GM19324 (cell line): ENCODE results near the gene CRB1.

Experiments used
- ATAC-seq: cut with Tn5 transposase; IDR thresholded peaks from one replicate; pipeline ENCODE4 v1.9.1; 2021; ENCODE audit warnings: mild to moderate bottlenecking, moderate library complexity; ENCODE audit not compliant: unreplicated experiment, low FRiP score

CRB1 gene

DNA sequence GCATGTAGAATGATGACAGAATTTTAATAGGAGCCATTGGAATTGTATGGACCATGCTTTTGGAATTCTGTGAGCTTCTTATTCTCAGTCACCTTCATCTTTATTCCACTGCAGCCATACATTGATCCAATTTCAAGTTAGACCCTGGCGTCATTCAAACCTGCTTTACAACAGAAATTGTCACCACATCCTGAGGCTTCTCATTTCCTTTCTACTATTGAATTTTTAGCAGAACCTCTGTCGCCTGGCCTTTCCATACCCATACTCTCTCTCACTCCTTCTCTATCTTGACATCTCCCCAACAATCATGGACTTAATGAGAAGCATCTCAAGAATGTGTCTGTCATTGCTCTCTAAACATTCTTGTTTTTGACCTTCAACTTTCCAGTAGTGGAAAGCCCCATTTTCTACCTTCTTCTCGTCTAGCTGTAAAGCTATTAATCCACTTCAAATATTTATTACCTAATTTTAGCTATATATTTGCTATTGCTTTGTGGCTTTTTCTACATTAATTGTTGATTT lies 74.1 kb downstream of the CRB1 start:
- ATAC-seq, result no peak

GRCh38 chr1:197342669-197343068 lies 74.6 kb downstream of the CRB1 start:
- ATAC-seq, result no peak

DNA sequence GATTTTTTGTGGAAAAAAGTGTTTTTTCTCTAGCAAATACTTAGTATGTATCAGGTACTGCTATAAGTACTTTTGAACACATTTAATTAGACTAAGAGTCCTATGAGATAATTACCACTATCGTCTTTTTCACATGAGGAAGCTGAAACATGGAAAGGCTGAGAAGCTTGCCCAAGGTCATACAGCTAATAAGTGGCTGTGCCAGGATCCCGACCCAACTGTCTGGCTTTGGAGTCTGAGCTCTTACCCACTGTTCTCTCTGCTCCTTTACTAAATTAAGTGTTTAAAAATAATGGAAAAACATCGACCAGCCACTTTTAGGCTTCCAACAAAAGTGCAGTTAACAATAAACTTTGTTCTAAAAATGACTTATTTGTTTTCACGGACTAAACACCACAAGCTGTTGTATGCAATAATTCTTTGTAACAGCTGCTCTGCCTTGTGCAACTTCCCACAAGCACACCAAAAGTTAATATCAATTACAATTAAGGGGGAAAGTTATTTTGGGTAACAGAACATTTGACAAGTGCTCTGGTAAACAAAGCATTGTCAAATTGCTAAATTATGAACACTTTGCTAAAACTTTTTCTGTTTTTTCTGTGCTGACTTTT lies 75.7 kb downstream of the CRB1 start:
- ATAC-seq, result no peak

GRCh38 chr1:197351821-197352440 lies 83.9 kb downstream of the CRB1 start:
- ATAC-seq, result no peak

DNA sequence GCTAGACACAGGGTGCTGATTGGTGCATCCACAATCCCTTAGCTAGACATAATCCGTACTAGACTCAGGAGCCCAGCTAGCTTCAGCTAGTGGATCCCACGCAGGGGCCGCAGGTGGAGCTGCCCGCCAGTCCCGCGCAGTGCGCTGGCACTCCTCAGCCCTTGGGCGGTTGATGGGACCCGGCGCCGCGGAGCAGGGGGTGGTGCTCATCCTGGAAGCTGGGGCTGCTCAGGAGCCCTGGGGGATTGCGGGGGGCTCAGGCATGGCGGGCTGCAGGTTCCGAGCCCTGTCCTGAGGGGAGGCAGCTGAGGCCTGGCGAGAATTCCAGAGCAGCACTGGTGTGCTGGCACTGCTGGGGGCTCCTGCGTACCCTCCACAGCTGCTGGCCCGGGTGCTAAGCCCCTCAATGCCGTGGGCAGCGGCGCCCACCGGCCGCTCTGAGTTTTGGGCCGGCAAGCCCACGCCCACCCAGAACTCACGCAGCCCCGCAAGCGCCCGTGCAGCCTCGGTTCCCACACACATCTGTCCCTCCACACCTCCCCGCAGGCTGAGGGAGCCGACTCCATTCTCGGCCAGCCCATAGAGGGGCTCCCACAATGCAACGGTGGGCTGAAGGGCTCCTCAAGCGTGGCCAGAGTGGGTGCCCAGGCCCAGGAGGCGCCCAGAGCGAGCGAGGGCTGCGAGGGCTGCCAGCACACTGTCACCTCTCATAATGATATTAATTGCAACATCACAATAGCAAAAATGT lies 87.4 kb downstream of the CRB1 start:
- ATAC-seq, result no peak

DNA sequence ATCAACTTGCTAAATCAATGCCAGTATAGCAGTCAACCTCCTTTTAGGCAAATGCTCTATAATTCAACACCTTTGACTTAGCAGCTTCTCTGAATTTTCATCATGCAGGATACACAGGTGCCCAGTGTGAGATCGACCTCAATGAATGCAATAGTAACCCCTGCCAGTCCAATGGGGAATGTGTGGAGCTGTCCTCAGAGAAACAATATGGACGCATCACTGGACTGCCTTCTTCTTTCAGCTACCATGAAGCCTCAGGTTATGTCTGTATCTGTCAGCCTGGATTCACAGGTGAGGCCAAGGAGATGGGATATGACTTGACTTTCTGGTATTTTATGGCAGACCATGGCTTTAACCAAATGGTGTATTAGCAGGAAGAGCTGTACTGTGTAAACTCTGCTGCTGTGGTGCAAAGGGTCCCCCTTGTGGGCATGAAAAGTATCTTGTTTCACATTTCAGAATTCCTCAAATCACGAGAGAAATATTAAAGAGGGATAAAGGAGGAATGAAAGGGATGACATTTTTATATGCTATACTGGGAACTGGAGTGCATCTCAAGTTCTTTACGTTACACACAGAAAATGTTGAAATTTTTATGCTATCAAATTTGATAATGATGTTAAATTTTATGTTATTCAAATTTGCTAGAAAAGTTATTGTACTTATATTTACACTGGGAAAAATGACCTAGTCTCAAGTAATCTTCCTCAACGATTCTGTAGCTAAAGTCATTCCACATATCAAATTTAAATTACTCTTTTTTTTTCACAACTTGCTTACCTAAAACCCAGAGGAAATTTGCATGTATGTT lies 88.9 kb downstream of the CRB1 start:
- no peak for ATAC-seq

DNA sequence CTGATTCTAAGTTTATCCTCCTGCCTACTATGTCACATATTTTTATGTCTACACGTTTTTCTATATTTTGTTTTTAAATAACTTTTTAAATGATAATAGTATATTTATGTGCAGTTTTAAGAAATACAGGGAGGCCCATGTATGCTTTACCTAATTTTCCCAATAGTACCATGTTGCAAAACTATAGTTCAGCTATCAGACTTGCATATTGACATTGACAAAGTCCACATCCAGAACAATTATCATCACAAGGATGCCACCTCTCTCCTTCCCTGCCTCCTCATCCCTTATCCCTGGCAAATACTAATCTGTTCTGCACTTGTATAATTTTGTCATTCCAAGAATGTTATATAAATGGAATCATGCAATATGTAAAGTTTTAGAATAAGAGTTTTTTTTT lies 90.9 kb downstream of the CRB1 start:
- ATAC-seq, result no peak

DNA sequence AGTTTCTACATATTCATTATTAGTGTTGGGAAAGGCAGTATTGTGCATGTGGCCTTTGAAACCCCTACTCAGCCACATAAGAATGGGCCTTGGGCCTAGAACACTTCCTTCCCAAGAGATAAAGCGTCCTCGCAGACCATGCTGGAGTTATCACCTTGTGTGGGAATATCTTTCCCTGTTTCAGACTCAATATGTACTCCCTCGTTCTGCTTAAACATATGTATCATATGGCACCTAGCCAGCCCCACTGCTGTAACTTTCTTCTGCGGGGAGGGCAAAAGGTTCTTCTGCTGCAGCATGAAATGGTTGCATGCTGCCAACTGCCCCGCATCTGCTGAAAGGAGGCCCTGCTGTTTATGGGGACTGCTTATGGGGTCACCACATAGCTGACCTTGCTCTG lies 92.0 kb downstream of the CRB1 start:
- ATAC-seq, result no peak

DNA sequence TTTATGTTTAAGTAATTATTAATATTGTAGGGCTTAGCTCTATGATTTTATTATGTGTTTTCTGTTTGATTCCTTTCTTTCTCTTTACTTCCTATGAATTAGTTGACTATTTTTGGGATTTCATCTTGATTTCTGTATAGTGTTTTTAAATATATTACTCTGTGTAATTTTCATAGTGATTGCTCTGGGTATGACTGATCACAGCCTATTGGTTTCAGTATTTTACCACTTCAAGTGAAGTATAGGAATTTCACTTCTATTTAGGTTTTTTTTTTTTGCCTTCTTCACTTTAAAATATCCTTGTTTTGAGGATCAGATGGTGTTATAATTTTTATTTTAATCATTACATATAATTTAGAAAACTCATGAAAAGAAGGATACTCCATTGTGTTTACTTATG lies 94.8 kb downstream of the CRB1 start:
- ATAC-seq, result no peak

- no peak for ATAC-seq
These were observed 95.8 kb downstream of the CRB1 start for GRCh38 chr1:197363855-197364254.

DNA sequence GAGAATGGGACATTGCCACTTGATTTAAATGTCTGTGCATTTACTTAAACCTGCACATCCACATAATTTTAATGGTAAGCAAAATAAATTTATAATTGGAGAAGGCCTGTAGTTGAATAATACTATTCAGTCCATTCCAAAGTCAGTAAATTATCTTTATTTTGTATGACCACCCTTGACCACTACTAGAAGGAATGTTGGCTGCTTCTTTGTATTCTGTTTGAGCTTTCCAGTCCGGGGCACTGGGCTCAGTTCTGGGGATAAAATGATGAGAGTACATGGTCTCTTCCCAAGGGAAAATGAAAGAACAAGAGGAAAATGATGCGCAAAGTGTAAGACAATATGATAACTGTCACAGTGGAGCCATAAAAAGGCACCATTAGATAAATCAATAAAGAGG lies 98.9 kb downstream of the CRB1 start:
- ATAC-seq, result no peak

DNA sequence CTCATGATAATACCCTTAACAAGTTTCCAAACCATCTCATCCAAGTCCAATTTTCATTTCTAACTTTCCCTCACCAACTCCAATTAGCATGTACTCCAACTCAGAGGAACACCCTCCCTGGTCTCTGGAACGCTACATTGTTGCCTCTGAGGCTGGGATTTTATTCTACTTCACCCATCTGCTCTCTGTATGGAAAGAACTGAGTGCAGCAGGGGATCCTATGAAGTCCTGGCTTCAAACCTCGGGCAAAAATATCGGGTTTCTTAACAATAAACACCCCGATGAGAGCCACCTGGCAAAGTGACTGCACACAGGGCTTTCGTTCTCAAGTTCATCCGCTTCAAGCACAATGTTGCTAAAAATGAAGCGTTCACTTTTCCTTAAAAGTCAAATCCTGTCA lies 99.6 kb downstream of the CRB1 start:
- no peak for ATAC-seq

DNA sequence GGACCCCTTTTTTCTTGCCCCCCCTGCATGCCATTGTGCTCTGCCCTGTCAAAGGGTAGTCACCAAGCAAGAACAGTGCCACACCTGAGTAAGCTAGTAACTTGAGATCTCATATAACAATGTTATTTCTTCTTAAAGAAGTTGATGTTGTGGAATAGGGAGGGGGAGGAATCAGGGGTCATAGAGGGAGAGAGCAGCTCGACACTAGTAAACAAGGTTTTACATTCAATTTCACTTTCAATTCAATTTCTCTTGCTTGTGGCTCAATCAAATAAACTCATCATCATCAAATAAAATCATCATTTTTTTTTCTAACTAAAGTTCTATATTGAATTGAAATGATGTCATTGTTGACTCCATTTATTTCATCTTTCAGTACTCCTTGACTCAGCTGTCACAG lies 106.4 kb downstream of the CRB1 start:
- ATAC-seq, result no peak

- no peak for ATAC-seq
These were observed 116.4 kb downstream of the CRB1 start for GRCh38 chr1:197384471-197384870.

DNA sequence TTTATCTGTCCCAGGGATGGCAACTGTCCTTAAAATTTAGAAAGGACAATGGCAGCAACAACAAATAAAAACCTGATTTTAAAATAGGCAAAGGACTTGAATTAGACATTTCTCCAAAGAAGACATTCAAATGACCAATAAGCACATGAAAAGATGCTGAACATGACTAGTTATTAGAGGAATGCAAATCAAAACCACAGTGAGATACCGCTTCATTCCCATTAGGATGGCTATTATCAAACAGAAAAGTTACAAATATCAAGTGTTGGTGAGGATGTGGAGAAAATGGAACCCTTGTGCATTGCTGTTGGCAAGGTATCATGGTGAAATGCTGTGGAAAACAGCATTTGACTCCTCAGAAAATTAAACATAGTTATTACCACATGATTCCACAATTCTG lies 120.7 kb downstream of the CRB1 start:
- ATAC-seq, result no peak

GRCh38 chr1:197390856-197391255 lies 122.8 kb downstream of the CRB1 start:
- ATAC-seq, result no peak

DNA sequence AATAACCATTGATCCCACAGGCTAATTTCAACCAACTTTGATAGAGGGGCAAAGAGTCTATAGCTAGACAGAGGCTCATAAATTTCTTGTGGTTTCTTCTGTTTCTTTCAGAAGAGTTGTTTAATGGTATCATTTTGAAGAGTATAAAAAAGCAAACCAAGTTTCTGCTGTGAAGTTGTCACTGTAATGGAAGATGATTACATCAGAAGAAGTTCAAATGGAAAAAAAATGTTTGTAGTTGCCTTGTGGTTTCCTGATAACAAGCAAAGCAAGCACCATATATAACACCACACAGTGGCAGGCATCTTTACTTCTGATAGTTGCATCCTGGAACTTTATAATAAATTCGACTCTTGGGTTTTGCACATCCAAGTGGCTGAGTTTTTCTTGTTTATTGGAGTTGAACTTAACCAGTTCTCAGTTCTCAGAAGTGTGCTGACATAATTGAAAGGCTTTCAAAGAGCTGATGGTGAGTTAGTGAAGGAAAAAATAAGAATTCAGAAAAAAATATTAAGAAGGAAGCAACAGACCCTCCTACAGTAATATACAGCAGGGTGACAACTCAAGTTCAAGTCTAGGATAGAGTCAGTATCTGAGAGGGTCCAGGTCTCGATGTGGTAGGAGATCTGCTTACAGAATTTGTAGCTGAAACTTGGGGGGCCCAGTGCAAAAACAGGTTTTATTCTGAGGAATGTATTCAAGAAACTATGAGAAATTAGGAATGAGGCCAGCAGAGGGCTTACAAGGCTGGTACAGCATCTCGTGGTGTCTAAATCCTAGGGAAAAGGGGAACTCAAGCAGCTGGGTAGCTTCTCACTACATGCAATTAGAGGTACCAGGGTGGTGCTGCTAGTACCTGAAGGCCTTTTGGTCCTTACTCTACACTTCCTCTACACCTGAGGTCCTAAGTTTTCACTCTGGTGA lies 123.5 kb downstream of the CRB1 start:
- no peak for ATAC-seq

GRCh38 chr1:197392541-197392940 lies 124.5 kb downstream of the CRB1 start:
- no peak for ATAC-seq

DNA sequence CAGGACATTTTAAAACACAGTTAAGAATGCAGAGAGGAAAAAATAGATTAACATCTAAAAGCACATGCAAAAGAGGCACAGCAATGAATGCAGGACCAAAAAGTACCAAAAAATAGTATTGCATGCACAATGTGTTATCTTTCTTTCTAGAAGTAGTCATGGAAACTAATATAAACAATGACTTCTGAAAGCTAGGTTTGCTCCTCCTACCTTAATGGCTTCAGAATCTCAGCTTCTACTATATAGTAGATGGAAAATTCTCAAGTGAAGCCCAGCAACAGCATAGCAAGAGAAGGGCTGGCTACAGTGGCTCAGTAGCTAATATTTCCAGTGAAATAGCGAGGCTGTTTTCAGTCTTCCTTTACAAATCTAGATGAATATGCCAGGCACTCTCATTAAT lies 125.1 kb downstream of the CRB1 start:
- ATAC-seq, result no peak

GRCh38 chr1:197393772-197394171 lies 125.7 kb downstream of the CRB1 start:
- no peak for ATAC-seq
